GM12864 (cell line): ENCODE results near the gene KANK4.

Experiments used
- DNase-seq: peaks from one replicate; pipeline ENCODE4 v3.0.0-alpha.2; 2011; ENCODE audit warnings: low read depth
- H3K4me3 ChIP-seq: 2 replicates; pipeline ENCODE4 v1.5.1; 2011; ENCODE audit warnings: mild to moderate bottlenecking, low read depth, low read length, control low read depth
- CTCF ChIP-seq: IDR thresholded peaks from 2 replicates; pipeline ENCODE4 v1.5.1; 2011; ENCODE audit warnings: low read depth, mild to moderate bottlenecking, moderate library complexity, low read length, control low read depth, inconsistent platforms; ENCODE audit errors: missing control alignments

The KANK4 gene

DNA sequence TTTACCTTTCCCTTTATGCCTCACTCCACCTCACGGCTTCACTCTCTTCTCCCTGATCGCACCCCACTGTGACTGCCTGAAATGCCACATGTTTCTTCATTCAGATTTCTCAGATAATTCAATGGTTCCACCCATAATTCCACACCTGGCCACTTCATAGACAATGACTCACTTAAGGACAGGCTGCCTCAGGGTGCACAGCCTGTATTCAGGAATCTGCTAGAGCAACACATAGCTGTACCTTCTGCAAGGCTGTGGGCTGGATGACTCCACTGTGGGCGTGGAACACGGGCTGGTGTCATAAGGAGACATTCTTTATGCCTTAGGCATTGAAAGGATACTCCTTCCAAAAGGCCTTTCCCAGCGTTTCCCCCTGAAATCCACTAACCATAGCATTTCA is 88.5 kb downstream of the KANK4 start:
- no peak for TF ChIP-seq CTCF
- H3K4me3 ChIP-seq: no peak overlapping the region
- DNase-seq: no peak

- no peak for TF ChIP-seq CTCF
- no peak overlapping the region for H3K4me3 ChIP-seq
- DNase-seq: no peak
These were observed 89.3 kb downstream of the KANK4 start for GRCh38 chr1:62229932-62230331.

GRCh38 chr1:62229468-62229867 is 89.8 kb downstream of the KANK4 start:
- DNase-seq: no peak
- H3K4me3 ChIP-seq: no peak overlapping the region
- TF ChIP-seq CTCF: no peak

DNA sequence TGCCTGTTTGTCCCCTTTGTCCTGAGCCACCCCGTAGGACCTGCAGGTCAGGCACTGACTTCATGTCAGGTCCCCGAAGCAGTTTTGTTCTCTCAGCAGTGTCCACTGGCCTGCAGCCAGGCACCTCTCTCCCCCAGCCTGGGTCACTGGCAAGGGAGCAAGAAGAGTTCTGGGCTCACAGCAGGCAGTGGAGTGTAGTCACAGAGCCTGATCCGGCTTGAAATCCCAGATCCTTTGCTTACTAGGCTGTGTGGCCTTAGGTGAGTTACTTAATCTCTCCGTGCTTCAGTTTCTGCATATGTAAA is 90.4 kb downstream of the KANK4 start:
- TF ChIP-seq CTCF: no peak
- no peak for DNase-seq

DNA sequence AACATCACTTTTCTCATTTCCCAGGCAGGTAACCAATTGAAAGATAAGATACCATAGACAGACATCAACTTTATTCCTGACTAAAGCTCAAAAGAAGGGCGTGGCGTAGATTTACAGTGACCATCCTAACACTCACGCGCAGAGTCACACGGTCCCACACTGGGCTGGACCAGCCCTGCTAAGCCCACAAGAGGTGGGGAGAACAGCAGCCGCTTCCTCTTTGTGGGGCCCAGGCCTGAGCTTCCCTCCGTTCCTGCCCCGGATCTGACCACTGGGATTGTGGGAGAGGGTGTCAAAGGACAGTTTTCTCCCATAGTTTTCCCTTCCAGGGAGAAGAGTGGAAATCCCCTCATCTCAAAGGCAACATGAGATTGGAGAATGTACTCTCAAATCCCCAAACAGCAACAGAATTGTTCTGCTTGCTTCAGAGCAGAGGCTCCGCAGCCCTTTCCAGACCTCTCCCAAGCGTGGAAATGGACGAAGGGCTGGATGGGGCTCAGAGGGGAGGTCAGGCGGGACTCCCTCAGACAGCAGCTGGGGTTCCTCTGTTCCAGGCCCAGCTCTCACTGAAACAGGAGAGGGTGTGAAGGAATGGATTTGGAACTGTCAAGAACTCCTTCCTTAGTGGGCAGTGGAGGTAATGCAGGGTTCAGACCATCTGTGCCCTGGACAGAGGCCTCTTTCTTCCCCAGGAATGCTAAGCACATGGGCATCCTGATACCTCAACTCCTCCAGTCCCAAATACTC is 90.9 kb downstream of the KANK4 start:
- no peak overlapping the region for H3K4me3 ChIP-seq
- no peak for DNase-seq
- no peak for TF ChIP-seq CTCF

More for the DNA sequence above, 90.4 kb downstream of the KANK4 start:
- H3K4me3 ChIP-seq: no peak overlapping the region

- H3K4me3 ChIP-seq: no peak overlapping the region
- DNase-seq: no peak
- TF ChIP-seq CTCF: no peak
These were observed 91.7 kb downstream of the KANK4 start for GRCh38 chr1:62227496-62227895.

DNA sequence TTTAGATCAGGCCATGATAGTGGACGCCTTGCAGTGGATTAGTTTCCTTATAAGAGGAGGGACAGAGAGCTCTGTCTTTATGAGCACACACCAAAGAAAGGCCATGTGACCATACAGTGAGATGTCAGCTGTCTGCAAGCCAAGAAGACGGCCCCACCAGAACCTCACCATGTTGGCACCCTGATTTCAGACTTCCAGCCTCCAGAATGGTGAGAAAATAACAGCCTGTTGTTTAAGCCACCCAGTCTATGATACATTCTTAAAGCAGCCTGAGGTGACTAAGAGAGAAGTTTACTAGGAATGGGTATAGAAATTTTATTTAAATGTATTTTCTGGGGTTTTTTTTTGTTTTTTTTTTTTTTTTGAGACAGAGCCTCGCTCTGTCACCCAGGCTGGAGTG is 95.1 kb downstream of the KANK4 start:
- no peak for DNase-seq
- H3K4me3 ChIP-seq: no peak overlapping the region
- no peak for TF ChIP-seq CTCF
